Spleen (tissue), 7 donors: Measurements from ENCODE around the gene SCGB1A1.

Source experiments
- POLR2A ChIP-seq, 3 donors: fragments of 450-650 bp; IDR thresholded peaks; one replicate each; pipeline ENCODE4 v1.5.1; 2017; ENCODE audit warnings: antibody characterized with exemption in 3 of 3, mild to moderate bottlenecking in 1 of 3
- TF ChIP-seq, protein P1 (sequence below), 11 experiments: fragments of 200-600 bp in 7 of 11; fragments of 450-650 bp in 4 of 11; sonication (generic) in 4 of 11; IDR thresholded peaks in 8 of 11; conservative IDR thresholded peaks in 3 of 11; 1 replicate in 7 of 11; 2 replicates in 4 of 11; pipeline versions ENCODE4 v1.4.0 to v1.8.0; 2016 to 2021; ENCODE audit warnings: antibody characterized with exemption in 11 of 11, inconsistent platforms in 4 of 11, mild to moderate bottlenecking in 1 of 11
- donor health status: DM: no; HTN: no; CAD: no; lungs with moderate emphysema.
- donor health status: DM: no; HTN: no; CAD: no.
- donor health status: DM: no; HTN: no; CAD: no.

DNA sequence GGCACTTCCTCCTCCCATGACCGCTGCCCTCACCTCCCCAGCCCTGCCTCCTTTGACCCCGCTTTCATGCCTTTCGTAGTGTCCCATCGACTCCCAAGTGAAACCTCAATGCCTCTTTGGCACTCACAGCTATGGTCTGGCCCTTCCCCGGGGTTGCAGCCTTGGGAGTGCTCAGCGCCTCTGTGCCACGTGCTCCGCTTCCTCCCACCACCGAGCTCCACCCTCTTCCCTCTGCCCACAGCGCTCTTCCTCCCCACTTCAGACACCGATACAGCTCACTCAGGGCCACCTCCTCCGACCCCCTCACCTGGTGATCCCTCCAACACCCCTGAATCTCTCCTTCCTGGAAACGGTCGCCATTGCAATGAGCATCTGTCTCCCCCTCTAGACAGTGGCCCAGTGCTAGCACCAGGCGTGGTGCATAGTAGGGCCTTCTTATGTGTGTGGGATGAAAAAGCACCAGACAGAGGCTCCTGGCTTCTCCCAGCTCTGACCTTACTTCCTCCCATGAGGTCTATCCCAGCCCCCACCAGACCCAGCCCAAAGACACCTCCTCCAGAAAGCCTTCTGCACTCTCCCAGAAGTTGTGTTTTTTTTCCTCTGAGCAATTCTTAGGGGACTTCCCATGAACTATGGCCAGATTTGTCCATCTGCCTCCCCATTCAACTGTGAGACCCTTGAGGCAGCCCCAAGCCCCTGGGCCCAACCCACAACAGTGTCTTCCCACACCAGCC is 16.4 kb upstream of the SCGB1A1 start:
- TF ChIP-seq, protein P1, sequence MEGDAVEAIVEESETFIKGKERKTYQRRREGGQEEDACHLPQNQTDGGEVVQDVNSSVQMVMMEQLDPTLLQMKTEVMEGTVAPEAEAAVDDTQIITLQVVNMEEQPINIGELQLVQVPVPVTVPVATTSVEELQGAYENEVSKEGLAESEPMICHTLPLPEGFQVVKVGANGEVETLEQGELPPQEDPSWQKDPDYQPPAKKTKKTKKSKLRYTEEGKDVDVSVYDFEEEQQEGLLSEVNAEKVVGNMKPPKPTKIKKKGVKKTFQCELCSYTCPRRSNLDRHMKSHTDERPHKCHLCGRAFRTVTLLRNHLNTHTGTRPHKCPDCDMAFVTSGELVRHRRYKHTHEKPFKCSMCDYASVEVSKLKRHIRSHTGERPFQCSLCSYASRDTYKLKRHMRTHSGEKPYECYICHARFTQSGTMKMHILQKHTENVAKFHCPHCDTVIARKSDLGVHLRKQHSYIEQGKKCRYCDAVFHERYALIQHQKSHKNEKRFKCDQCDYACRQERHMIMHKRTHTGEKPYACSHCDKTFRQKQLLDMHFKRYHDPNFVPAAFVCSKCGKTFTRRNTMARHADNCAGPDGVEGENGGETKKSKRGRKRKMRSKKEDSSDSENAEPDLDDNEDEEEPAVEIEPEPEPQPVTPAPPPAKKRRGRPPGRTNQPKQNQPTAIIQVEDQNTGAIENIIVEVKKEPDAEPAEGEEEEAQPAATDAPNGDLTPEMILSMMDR (IDR thresholded peaks at IDR 0.05 in 8 of 11, conservative IDR thresholded peaks at IDR 0.05 in 3 of 11) = no peak
- no peak for TF ChIP-seq POLR2A (IDR thresholded peaks at IDR 0.05)
